ENCODE data around the gene CPED1.

- TF ChIP-seq POLR2A (IDR thresholded peaks at IDR 0.05) (no peak), CTCF (IDR thresholded peaks at IDR 0.05) (no peak), EP300 (IDR thresholded peaks at IDR 0.05) (no peak), POLR2AphosphoS5 (IDR thresholded peaks at IDR 0.05) (no peak)
Measured at GRCh38 chr7:121094829-121095228, 106.3 kb downstream of the CPED1 start.

Data from upper lobe of left lung (tissue), 4 donors.